HepG2 (cell line): ENCODE data around the gene APOA1. TPM values are rescaled to one million over a fixed set of nuclear protein-coding genes. Genes with fewer than 3 reads are reported as not detected.

Experiments used
- DMAP1 ChIP-seq: IDR thresholded peaks from 2 replicates; pipeline ENCODE4 v1.6.1; 2016
- FOXJ3 ChIP-seq: sonication (generic); formaldehyde crosslinking; IDR thresholded peaks from 2 replicates; pipeline ENCODE4 v1.4.0; 2020; ENCODE audit warnings: missing genetic modification reagents, mild to moderate bottlenecking, borderline replicate concordance
- GFI1 ChIP-seq: sonication (generic); formaldehyde crosslinking; IDR thresholded peaks from 2 replicates; pipeline ENCODE4 v1.5.0; 2020; ENCODE audit warnings: missing genetic modification reagents, mild to moderate bottlenecking, borderline replicate concordance
- HDAC2 ChIP-seq: sonication (generic); formaldehyde crosslinking; IDR thresholded peaks from 2 replicates; pipeline ENCODE4 v1.4.0; 2020; ENCODE audit warnings: missing genetic modification reagents
- HOXA3 ChIP-seq: sonication (generic); formaldehyde crosslinking; IDR thresholded peaks from 2 replicates; pipeline ENCODE4 v1.5.0; 2020; ENCODE audit warnings: missing genetic modification reagents
- IKZF4 ChIP-seq: sonication (generic); formaldehyde crosslinking; IDR thresholded peaks from 2 replicates; pipeline ENCODE4 v1.5.1; 2020; ENCODE audit warnings: borderline replicate concordance, mild to moderate bottlenecking, low read depth, missing genetic modification reagents; ENCODE audit errors: not compliant biosample characterization
- IRF2 ChIP-seq: IDR thresholded peaks from 2 replicates; pipeline ENCODE4 v1.6.1; 2018; ENCODE audit warnings: missing genetic modification reagents, missing compliant biosample characterization
- PHF20 ChIP-seq: sonication (generic); formaldehyde crosslinking; IDR thresholded peaks from 2 replicates; pipeline ENCODE4 v1.5.0; 2020; ENCODE audit warnings: mild to moderate bottlenecking, missing genetic modification reagents
- POGZ ChIP-seq: sonication (generic); formaldehyde crosslinking; IDR thresholded peaks from 2 replicates; pipeline ENCODE4 v1.4.0; 2020; ENCODE audit warnings: mild to moderate bottlenecking, missing genetic modification reagents
- RBFOX2 ChIP-seq: fragments of 200-400 bp; formaldehyde crosslinking; IDR thresholded peaks from 2 replicates; pipeline ENCODE4 v1.6.1; 2017; ENCODE audit warnings: low read depth, mild to moderate bottlenecking, low read length
- REL ChIP-seq: sonication (generic); formaldehyde crosslinking; conservative IDR thresholded peaks from 2 replicates; pipeline ENCODE4 v1.8.0; 2022; ENCODE audit warnings: mild to moderate bottlenecking, missing genetic modification reagents, moderate library complexity
- SPEN ChIP-seq: sonication (generic); formaldehyde crosslinking; IDR thresholded peaks from 2 replicates; pipeline ENCODE4 v1.5.1; 2020; ENCODE audit warnings: low read depth, mild to moderate bottlenecking, missing genetic modification reagents
- TIGD3 ChIP-seq: sonication (generic); formaldehyde crosslinking; IDR thresholded peaks from 2 replicates; pipeline ENCODE4 v1.5.1; 2020; ENCODE audit warnings: mild to moderate bottlenecking, missing genetic modification reagents, borderline replicate concordance
- ZBTB8A ChIP-seq: sonication (generic); formaldehyde crosslinking; IDR thresholded peaks from 2 replicates; pipeline ENCODE4 v1.4.0; 2020; ENCODE audit warnings: mild to moderate bottlenecking, low read depth, missing genetic modification reagents, borderline replicate concordance
- ZNF687 ChIP-seq: sonication (generic); formaldehyde crosslinking; IDR thresholded peaks from 2 replicates; pipeline ENCODE4 v1.5.1; 2020; ENCODE audit warnings: mild to moderate bottlenecking, missing genetic modification reagents, moderate library complexity
- polyA plus RNA-seq, 8 experiments: library from polyadenylated mRNA; depleted of rRNA in 3 of 8; stranded (reverse) in 7 of 8; unstranded in 1 of 8; fragments of >200 nt; fragmentation: Illumina TruSeq in 4 of 8; extraction: Trizol in 4 of 8; gene quantifications; 2 replicates each; pipeline versions ENCODE4 v1.2.1 to v1.2.3, GENCODE V29; 2011 to 2016; ENCODE audit warnings: low read depth in 4 of 8, missing spikeins in 1 of 8, mixed read lengths in 1 of 8; ENCODE audit not compliant: insufficient read depth in 1 of 8
- total RNA-seq, 5 experiments: library from RNA; depleted of rRNA; stranded (reverse); fragments of >200 nt; fragmentation: Illumina TruSeq; extraction: Trizol; gene quantifications; 2 replicates each; pipeline ENCODE4 v1.2.3, GENCODE V29; 2016; ENCODE audit warnings: low read depth in 1 of 5
- TF ChIP-seq, protein P1 (sequence below): sonication (generic); formaldehyde crosslinking; IDR thresholded peaks from 2 replicates; pipeline ENCODE4 v1.4.0; 2020; ENCODE audit warnings: missing genetic modification reagents
- TF ChIP-seq, protein P2 (sequence below): IDR thresholded peaks from 2 replicates; pipeline ENCODE4 v1.6.1; 2016; ENCODE audit warnings: missing genetic modification reagents, missing compliant biosample characterization
- TF ChIP-seq, protein P3 (sequence below): sonication (generic); formaldehyde crosslinking; IDR thresholded peaks from 2 replicates; pipeline ENCODE4 v1.9.0; 2022; ENCODE audit warnings: low read depth, missing genetic modification reagents

Gene APOA1
- total and polyA plus RNA-seq, 2 of the 13 experiments (the other 11 are each of a cell fraction or from before 2014, with no cell fraction given) = 1,973 to 5,485 TPM

DNA sequence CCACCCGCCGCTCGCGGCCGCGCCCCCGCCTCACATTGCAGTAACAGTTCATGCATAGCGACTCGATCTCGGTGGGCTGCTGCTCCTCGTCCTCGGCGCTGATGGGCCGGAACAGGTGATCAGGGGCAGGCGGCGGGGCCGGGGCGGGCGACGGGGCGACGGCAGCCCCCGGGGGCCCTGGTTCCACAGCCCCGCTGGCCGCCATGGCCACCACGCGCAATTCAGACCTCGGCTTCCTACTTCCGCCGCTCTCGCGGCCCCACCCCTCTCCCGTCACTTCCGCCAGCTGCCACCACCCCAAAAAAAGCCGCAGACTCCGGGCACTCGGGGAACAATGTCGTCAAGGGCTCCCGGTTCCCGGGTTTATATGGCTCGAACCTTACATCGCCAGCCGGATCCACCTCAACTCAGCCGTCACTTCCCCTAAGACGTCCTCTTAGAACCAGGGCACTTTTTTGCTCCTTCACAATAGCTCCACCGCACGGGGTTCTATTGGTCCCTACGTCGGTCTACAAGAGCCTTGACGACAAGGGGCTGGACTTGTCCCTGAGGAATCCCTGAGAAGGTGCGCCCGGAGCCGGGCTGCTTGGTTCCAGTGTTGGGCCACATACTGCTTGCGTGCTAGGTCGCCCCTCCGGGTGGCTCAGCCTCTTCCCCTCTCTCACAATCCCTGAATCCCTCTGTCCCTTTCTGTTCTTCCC lies 49.5 kb downstream of the APOA1 start, which contains the start of gene ZPR1 (continued):
- TF ChIP-seq FOXJ3 (CRISPR knock-in tag) (no peak), PHF20 (peak; percentile 88), GFI1 (CRISPR knock-in tag) (peak; percentile 47; the same call in 1 of the 2 replicates), HDAC2 (CRISPR knock-in tag) (peak; percentile 48; the same call in 1 of the 2 replicates), IRF2 (CRISPR knock-in tag) (0 out of 2 replicates have a peak, but pooled peaks have one; percentile 49), DMAP1 (CRISPR knock-in tag) (0 out of 2 replicates have a peak, but pooled peaks have one; percentile 62), POGZ (CRISPR knock-in tag) (peak; percentile 34; the same call in 1 of the 2 replicates), RBFOX2 (peak; percentile 89), ZNF687 (peak; percentile 84), TIGD3 (no peak), HOXA3 (peak; percentile 71), SPEN (no peak; the same call in 1 of the 2 replicates), ZBTB8A (no peak), IKZF4 (CRISPR knock-in tag) (peak; percentile 53), REL (CRISPR knock-in tag) (0 out of 2 replicates have a peak, but pooled peaks have one; percentile 19)
- TF ChIP-seq, protein P1, sequence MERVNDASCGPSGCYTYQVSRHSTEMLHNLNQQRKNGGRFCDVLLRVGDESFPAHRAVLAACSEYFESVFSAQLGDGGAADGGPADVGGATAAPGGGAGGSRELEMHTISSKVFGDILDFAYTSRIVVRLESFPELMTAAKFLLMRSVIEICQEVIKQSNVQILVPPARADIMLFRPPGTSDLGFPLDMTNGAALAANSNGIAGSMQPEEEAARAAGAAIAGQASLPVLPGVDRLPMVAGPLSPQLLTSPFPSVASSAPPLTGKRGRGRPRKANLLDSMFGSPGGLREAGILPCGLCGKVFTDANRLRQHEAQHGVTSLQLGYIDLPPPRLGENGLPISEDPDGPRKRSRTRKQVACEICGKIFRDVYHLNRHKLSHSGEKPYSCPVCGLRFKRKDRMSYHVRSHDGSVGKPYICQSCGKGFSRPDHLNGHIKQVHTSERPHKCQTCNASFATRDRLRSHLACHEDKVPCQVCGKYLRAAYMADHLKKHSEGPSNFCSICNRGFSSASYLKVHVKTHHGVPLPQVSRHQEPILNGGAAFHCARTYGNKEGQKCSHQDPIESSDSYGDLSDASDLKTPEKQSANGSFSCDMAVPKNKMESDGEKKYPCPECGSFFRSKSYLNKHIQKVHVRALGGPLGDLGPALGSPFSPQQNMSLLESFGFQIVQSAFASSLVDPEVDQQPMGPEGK = peak; percentile 57; the same call in 1 of the 2 replicates
- TF ChIP-seq, protein P2, sequence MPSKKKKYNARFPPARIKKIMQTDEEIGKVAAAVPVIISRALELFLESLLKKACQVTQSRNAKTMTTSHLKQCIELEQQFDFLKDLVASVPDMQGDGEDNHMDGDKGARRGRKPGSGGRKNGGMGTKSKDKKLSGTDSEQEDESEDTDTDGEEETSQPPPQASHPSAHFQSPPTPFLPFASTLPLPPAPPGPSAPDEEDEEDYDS (CRISPR knock-in tag) = 0 out of 2 replicates have a peak, but pooled peaks have one; percentile 20
- TF ChIP-seq, protein P3, sequence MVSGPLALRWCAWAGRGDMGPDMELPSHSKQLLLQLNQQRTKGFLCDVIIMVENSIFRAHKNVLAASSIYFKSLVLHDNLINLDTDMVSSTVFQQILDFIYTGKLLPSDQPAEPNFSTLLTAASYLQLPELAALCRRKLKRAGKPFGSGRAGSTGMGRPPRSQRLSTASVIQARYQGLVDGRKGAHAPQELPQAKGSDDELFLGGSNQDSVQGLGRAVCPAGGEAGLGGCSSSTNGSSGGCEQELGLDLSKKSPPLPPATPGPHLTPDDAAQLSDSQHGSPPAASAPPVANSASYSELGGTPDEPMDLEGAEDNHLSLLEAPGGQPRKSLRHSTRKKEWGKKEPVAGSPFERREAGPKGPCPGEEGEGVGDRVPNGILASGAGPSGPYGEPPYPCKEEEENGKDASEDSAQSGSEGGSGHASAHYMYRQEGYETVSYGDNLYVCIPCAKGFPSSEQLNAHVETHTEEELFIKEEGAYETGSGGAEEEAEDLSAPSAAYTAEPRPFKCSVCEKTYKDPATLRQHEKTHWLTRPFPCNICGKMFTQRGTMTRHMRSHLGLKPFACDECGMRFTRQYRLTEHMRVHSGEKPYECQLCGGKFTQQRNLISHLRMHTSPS (CRISPR knock-in tag) = no peak
